Measurements from ENCODE around the gene ARHGEF9.
"Not testable (repeated sequence)": the region's sequence is repeated elsewhere in the genome, so short reads cannot be mapped to it uniquely, and the experiment has no call there.

Gene ARHGEF9

DNA sequence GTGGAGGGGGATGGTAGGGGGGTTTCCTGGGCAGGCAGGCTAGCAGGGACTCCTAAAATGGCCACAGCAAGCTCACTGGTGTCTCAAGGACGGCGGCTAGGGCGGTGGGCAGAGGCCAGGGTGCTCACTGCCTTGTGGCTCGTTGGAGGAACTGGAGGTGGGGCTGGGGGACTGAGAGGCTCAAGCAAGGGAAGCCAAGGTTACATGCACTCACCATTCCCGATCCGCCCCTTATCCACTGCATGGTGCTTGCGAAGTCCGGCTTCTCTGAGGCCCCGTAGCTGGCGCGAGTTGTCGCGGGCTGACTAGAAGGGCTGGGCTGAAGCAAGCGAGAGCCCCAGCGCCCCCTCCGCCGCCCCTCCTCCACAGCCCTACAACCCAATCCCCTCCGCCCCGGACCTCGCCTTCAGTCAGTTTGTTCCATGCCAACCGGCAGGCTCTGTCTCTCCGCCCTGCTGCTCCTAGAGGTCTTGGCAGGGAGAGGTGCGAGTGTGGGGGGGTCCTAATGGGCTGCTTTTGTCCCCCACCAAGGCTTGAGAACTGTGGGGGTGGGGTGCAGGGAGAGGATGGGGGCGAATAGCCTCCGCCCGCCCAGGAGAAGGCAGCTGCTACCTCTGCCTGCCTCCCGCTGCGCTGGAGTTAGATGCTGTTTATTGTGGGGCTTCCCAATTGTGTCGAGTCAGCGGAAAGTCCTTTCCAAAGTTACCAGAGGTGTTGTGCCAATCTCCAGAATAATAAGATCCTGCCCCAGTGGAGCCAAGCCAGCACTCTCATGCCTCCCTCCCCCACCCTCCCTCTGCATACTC is at the start of gene ARHGEF9:
ARHGEF9 (minus strand) TSS at position 313 of the 806 bp plus-strand sequence; CDS start at position 244, 69 bp downstream.
- peak within 1 kb of the TSS; percentile 58 for H3K4me3 ChIP-seq (ENCODE audit: low read depth, low read length)
- DNase-seq (ENCODE audit: low read depth), result peak; percentile 9
- TF ChIP-seq, protein P1, sequence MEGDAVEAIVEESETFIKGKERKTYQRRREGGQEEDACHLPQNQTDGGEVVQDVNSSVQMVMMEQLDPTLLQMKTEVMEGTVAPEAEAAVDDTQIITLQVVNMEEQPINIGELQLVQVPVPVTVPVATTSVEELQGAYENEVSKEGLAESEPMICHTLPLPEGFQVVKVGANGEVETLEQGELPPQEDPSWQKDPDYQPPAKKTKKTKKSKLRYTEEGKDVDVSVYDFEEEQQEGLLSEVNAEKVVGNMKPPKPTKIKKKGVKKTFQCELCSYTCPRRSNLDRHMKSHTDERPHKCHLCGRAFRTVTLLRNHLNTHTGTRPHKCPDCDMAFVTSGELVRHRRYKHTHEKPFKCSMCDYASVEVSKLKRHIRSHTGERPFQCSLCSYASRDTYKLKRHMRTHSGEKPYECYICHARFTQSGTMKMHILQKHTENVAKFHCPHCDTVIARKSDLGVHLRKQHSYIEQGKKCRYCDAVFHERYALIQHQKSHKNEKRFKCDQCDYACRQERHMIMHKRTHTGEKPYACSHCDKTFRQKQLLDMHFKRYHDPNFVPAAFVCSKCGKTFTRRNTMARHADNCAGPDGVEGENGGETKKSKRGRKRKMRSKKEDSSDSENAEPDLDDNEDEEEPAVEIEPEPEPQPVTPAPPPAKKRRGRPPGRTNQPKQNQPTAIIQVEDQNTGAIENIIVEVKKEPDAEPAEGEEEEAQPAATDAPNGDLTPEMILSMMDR (IDR thresholded peaks at IDR 0.05; ENCODE audit: insufficient read depth, low read depth, low read length, missing control alignments), result no peak

GRCh38 chrX:63825446-63825845 is 40.4 kb upstream of the ARHGEF9 start:
- DNase-seq (ENCODE audit: low read depth); H3K4me3 ChIP-seq (ENCODE audit: low read depth, low read length): not testable (repeated sequence)

GRCh38 chrX:63818156-63818555 is 33.1 kb upstream of the ARHGEF9 start:
- DNase-seq (ENCODE audit: low read depth), result no peak
- no peak overlapping the region for H3K4me3 ChIP-seq (ENCODE audit: low read depth, low read length)
- TF ChIP-seq, protein P1 (IDR thresholded peaks at IDR 0.05; ENCODE audit: insufficient read depth, low read depth, low read length, missing control alignments), result no peak

GRCh38 chrX:63817696-63818095 is 32.7 kb upstream of the ARHGEF9 start:
- TF ChIP-seq, protein P1 (IDR thresholded peaks at IDR 0.05; ENCODE audit: insufficient read depth, low read depth, low read length, missing control alignments), result no peak
- no peak overlapping the region for H3K4me3 ChIP-seq (ENCODE audit: low read depth, low read length)
- no peak for DNase-seq (ENCODE audit: low read depth)

- DNase-seq (ENCODE audit: low read depth), result no peak
- no peak overlapping the region for H3K4me3 ChIP-seq (ENCODE audit: low read depth, low read length)
- TF ChIP-seq, protein P1 (IDR thresholded peaks at IDR 0.05; ENCODE audit: insufficient read depth, low read depth, low read length, missing control alignments), result no peak
These were observed 27.8 kb upstream of the ARHGEF9 start for GRCh38 chrX:63812823-63813222.

- H3K4me3 ChIP-seq (ENCODE audit: low read depth, low read length), result no peak overlapping the region
- DNase-seq (ENCODE audit: low read depth), result no peak
- TF ChIP-seq, protein P1 (IDR thresholded peaks at IDR 0.05; ENCODE audit: insufficient read depth, low read depth, low read length, missing control alignments), result no peak
These were observed 25.7 kb upstream of the ARHGEF9 start for GRCh38 chrX:63810746-63811145.

DNA sequence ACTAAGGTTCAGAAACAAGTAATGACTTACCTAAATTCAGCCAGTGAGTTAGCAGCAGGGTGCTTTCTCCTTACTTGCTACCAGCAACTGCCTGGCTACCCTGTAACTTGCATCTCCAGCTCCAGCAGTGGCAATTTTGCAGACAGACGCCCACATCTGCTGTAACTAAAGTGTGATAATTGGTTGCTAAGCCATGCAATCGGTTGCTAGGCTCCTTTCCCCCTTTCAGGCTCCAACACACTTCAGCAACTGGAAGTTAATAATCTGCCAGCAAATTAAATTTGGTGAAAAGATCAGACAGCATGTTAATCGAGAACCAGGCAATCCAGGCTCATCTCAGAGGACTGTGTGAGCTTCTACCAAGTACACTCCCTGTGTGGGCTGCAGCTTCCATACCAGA is 24.2 kb upstream of the ARHGEF9 start:
- no peak overlapping the region for H3K4me3 ChIP-seq (ENCODE audit: low read depth, low read length)
- no peak for DNase-seq (ENCODE audit: low read depth)
- TF ChIP-seq, protein P1 (IDR thresholded peaks at IDR 0.05; ENCODE audit: insufficient read depth, low read depth, low read length, missing control alignments), result no peak

- not testable (repeated sequence) for DNase-seq (ENCODE audit: low read depth); H3K4me3 ChIP-seq (ENCODE audit: low read depth, low read length)
These were observed 10.4 kb upstream of the ARHGEF9 start for GRCh38 chrX:63795406-63795805.
